ENCODE data around the gene EIPR1.

The EIPR1 gene

GRCh38 chr2:3172265-3172935, 205.2 kb downstream of the EIPR1 start:
- DNase-seq: no peak

- DNase-seq: no peak
These were observed 205.9 kb downstream of the EIPR1 start for GRCh38 chr2:3171564-3172264.

GRCh38 chr2:3170792-3171455, 206.7 kb downstream of the EIPR1 start:
- no peak for DNase-seq

GRCh38 chr2:3169106-3169870, 208.3 kb downstream of the EIPR1 start:
- DNase-seq: no peak

DNA sequence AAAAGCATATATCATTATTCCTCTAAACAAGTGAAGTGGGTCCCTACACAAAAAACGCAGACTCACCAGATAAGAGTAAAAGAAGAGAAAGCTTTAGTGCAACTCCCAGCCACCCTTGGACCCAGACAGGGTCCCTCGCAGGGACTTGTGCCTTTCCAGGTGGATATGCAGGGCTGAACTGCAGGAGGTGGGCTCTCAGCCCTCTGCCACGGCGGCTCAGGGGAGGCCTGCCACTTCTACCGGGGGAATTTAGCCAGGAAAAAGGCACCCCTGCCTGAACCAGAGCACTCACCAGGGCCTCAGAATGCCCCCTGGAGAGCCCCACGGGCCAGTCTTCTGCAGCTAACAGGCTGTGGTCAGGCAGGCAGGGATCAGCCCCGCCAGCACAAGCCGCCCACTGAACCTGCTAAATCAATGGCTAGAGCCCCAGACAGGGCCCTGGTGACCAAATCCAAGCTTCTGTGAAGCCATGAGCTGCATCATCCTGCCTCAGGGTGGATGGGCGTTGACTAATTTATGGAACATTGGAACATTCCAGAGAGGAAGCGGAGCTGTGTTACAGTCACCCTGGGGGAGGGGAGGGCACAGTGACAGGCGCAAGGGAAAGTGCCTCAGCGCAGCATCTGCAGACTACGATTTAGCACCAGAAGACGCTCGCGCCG, 209.3 kb downstream of the EIPR1 start:
- no peak for DNase-seq

GRCh38 chr2:3163401-3163800, 214.2 kb downstream of the EIPR1 start:
- no peak for DNase-seq

- no peak for DNase-seq
These were observed 215.1 kb downstream of the EIPR1 start for GRCh38 chr2:3162442-3163077.

- no peak for DNase-seq
These were observed 216.8 kb downstream of the EIPR1 start for GRCh38 chr2:3160751-3161330.

DNA sequence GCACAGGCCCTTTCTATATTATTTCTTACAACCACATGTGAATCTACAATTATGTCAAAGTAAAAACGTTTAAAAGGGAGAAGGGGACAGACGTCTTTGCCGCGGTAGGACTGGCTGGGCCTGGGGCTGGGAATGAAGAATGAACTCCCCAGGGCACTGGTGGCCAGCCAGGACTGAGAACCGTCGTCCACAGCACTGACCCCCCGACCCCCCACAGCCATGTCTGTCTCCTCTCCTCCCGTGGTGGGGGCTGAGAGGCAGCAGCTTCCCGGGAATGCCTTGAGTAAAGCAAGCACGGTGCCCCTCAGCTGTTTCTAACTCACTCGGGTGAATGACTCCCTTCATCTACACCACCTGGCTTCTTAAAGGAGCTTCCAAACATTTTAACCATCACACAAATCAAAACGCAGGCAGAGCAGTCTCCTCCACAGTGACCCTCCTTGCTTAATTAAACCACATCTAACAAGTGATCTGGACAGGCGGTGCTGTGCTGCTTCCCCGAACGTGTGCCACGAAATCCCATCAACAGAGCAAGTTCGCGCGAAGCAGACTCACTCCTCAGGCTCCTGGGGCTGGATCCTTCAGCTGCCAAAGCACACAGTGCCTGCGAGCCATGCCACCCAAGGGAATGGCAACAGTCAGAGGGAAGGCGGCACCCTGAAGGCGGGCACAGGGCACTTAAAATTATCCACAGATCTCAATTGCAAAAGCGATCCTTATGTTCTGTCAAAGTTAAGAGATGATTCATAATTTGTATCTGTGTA, 217.7 kb downstream of the EIPR1 start:
- no peak for DNase-seq

- no peak for DNase-seq
These were observed 222.9 kb downstream of the EIPR1 start for GRCh38 chr2:3154700-3155099.

DNA sequence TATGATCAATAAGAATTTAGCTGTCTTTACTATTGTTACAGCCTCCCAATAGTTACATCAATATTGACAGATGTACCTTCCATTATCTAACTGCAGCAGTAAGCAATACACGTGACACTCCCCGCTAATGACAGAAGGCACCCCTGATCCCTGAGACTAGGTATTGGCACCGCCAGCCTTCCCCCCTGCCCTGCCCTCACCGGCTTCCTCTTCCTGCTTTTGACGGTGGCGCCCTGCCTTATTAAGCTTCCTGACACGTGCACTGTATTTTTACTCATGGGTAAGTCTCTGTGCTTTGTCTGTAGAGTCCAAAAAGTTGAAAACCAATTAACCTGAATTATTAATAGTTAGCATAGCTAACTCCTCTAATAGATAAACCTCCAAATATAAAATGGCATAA, 223.5 kb downstream of the EIPR1 start:
- DNase-seq: no peak

GRCh38 chr2:3151153-3151918, 226.3 kb downstream of the EIPR1 start:
- no peak for DNase-seq

- no peak for DNase-seq
These were observed 228.0 kb downstream of the EIPR1 start for GRCh38 chr2:3149441-3150217.

DNA sequence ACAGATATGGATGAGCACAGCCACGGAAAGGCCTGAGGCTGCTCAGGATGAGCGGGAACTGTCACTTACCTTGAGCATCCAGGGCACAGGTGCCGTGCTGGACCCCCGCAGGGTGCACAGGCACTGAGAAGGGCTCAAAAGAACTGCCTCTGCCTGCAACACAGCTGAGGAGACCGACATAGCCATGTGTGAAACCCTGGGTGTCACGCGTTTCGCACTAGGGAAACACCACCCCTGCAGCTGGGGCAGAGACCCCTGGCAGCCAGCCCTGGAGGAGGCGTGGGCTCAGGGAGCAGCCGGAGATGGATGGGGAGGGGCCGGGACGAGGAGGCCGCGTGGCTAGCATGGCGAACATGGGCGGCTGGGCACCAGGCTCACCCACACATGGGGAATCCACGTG, 228.9 kb downstream of the EIPR1 start:
- no peak for DNase-seq

- DNase-seq: no peak
These were observed 229.7 kb downstream of the EIPR1 start for GRCh38 chr2:3147651-3148530.

GRCh38 chr2:3146772-3147650, 230.6 kb downstream of the EIPR1 start:
- no peak for DNase-seq

DNA sequence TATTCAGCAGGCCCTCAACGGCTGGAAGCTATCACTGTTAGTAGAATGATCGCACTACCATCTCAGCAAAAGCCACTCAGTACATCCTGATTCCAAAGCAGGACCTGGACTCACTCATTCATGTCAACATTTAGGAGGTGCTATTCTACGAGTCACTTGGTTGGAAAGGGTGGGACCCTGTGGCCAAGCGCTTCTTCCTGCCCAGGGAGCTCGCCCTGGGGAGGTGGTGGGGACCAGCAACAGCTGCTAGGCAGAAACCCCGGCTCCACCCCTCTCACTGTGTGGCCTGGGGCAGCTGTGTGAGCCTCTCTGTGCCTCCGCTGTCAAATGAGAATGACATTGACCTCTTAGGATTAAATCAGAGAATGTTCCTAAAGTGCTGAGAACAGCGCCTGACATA, 231.4 kb downstream of the EIPR1 start:
- no peak for DNase-seq

Data from T-helper 2 cell (primary cell).